HL-60 (cell line): Measurements from ENCODE around the gene PRMT7.
"Not testable (repeated sequence)": the region's sequence is repeated elsewhere in the genome, so short reads cannot be mapped to it uniquely, and the experiment has no call there.

ENCODE experiments used
- DNase-seq, 2 experiments: peaks; one replicate each; pipeline ENCODE4 v3.0.0-alpha.2; 2010 to 2020; ENCODE audit warnings: low read depth in 1 of 2, low spot score in 1 of 2
- H3K27ac ChIP-seq: fragments of 250-450 bp; sonication (Bioruptor Pico); replicated peaks from 2 replicates; pipeline ENCODE4 v1.5.1; 2020; ENCODE audit warnings: mild to moderate bottlenecking, moderate library complexity
- H3K27me3 ChIP-seq: fragments of 250-450 bp; sonication (Bioruptor Pico); 2 replicates; pipeline ENCODE4 v1.5.1; 2021; ENCODE audit warnings: mild to moderate bottlenecking, moderate library complexity; ENCODE audit not compliant: insufficient read depth, poor library complexity, severe bottlenecking
- H3K4me3 ChIP-seq: replicated peaks from 2 replicates; pipeline ENCODE4 v1.5.1; 2011; ENCODE audit warnings: mild to moderate bottlenecking, control low read depth, low read length; ENCODE audit not compliant: insufficient read depth
- GABPA ChIP-seq: IDR thresholded peaks from 2 replicates; pipeline ENCODE4 v1.6.1; 2012; ENCODE audit warnings: low read depth
- POLR2AphosphoS5 ChIP-seq: IDR thresholded peaks from 2 replicates; pipeline ENCODE4 v1.6.1; 2012; ENCODE audit warnings: low read depth
- SPI1 ChIP-seq: IDR thresholded peaks from 2 replicates; pipeline ENCODE4 v1.6.1; 2012; ENCODE audit warnings: low read depth, mild to moderate bottlenecking, borderline replicate concordance
- TF ChIP-seq, protein P1 (sequence below): IDR thresholded peaks from one replicate; pipeline ENCODE4 v1.5.1; 2011; ENCODE audit warnings: low read length, control low read depth, inconsistent platforms; ENCODE audit not compliant: insufficient read depth
- TF ChIP-seq, protein P2 (sequence below): IDR thresholded peaks from 2 replicates; pipeline ENCODE4 v1.6.1; 2012; ENCODE audit warnings: low read depth; ENCODE audit not compliant: insufficient replicate concordance

PRMT7 gene

GRCh38 chr16:68286153-68287074 lies 24.4 kb upstream of the PRMT7 start:
- Histone ChIP-seq H3K4me3 (no peak overlapping the region), H3K27me3 (no peaks in the 10 kb centered on the region), H3K27ac (peak overlapping the region; percentile 88)
- peak in 1 of 2 experiments; percentile 78 for DNase-seq
- TF ChIP-seq SPI1 (peak; percentile 98), GABPA (no peak)

DNA sequence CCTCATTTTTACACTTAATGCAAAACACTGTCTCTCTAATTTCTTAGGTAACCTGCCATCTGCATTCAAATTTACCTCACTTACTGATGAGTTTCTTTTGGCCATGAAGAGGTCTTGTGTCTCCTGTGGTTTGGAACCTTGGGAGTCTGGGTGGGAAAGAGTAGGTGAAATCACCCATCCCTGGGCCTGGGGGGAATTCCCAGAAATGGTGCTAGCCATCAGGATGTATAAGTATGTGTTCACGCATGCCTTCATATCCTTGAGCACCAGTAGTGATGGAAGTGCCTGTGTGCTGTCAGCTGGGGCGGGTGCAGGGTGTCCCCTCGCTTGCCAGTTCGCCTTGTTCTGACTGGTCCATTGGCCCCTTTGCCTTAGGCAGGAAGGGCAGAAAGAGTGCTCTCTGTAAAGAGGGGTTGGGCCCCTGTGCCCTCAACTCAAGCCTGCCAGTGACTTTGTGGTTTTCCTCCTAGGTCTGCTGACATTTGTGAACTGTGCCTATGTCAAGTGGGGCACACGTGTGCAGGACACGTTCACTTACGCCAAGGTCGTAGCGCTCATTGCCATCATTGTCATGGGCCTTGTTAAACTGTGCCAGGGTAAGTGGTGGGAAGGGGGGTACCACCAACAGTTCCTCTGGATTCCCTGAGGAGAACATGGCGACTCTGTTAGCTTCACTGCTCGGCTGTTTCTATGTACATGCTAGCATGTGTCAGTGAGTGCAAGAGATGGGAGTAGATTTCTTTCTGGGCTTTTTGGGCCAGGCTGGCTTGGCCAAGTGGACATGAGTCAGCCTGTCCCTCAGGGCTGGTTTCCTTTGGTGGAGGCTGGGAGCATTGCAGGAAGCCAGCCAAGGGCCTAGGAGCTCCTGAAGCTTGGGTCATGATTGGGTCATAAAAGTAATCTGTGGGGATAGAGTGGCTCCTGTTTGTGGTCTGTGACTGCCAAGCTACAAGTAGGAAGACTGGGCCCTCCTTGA lies 23.3 kb upstream of the PRMT7 start:
- Histone ChIP-seq H3K27ac (peak overlapping the region; percentile 4; the same call in 1 of the 2 replicates), H3K27me3 (no peaks in the 10 kb centered on the region), H3K4me3 (no peak overlapping the region)
- DNase-seq = no peak
- no peak for TF ChIP-seq SPI1
- TF ChIP-seq, protein P1, sequence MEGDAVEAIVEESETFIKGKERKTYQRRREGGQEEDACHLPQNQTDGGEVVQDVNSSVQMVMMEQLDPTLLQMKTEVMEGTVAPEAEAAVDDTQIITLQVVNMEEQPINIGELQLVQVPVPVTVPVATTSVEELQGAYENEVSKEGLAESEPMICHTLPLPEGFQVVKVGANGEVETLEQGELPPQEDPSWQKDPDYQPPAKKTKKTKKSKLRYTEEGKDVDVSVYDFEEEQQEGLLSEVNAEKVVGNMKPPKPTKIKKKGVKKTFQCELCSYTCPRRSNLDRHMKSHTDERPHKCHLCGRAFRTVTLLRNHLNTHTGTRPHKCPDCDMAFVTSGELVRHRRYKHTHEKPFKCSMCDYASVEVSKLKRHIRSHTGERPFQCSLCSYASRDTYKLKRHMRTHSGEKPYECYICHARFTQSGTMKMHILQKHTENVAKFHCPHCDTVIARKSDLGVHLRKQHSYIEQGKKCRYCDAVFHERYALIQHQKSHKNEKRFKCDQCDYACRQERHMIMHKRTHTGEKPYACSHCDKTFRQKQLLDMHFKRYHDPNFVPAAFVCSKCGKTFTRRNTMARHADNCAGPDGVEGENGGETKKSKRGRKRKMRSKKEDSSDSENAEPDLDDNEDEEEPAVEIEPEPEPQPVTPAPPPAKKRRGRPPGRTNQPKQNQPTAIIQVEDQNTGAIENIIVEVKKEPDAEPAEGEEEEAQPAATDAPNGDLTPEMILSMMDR = no peak
- no peak for TF ChIP-seq POLR2AphosphoS5
- TF ChIP-seq GABPA = no peak
- TF ChIP-seq, protein P2, sequence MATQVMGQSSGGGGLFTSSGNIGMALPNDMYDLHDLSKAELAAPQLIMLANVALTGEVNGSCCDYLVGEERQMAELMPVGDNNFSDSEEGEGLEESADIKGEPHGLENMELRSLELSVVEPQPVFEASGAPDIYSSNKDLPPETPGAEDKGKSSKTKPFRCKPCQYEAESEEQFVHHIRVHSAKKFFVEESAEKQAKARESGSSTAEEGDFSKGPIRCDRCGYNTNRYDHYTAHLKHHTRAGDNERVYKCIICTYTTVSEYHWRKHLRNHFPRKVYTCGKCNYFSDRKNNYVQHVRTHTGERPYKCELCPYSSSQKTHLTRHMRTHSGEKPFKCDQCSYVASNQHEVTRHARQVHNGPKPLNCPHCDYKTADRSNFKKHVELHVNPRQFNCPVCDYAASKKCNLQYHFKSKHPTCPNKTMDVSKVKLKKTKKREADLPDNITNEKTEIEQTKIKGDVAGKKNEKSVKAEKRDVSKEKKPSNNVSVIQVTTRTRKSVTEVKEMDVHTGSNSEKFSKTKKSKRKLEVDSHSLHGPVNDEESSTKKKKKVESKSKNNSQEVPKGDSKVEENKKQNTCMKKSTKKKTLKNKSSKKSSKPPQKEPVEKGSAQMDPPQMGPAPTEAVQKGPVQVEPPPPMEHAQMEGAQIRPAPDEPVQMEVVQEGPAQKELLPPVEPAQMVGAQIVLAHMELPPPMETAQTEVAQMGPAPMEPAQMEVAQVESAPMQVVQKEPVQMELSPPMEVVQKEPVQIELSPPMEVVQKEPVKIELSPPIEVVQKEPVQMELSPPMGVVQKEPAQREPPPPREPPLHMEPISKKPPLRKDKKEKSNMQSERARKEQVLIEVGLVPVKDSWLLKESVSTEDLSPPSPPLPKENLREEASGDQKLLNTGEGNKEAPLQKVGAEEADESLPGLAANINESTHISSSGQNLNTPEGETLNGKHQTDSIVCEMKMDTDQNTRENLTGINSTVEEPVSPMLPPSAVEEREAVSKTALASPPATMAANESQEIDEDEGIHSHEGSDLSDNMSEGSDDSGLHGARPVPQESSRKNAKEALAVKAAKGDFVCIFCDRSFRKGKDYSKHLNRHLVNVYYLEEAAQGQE = no peak

GRCh38 chr16:68288252-68288650 lies 22.6 kb upstream of the PRMT7 start:
- H3K27ac ChIP-seq = no peak overlapping the region
- H3K27me3 ChIP-seq = no peaks in the 10 kb centered on the region
- no peak for DNase-seq
- TF ChIP-seq POLR2AphosphoS5 = no peak
- TF ChIP-seq GABPA = no peak
- no peak for TF ChIP-seq SPI1
- TF ChIP-seq, protein P2 = no peak
- TF ChIP-seq, protein P1 = no peak
- H3K4me3 ChIP-seq = no peak overlapping the region

GRCh38 chr16:68288796-68289195 lies 22.0 kb upstream of the PRMT7 start:
- not testable (repeated sequence) for H3K27ac ChIP-seq, DNase-seq, H3K4me3 ChIP-seq

More at GRCh38 chr16:68288796-68289195, 22.0 kb upstream of the PRMT7 start:
- H3K27me3 ChIP-seq = not testable (repeated sequence)
